SKM-1 (cell line): Measurements from ENCODE around the gene FAM83F.
"Not testable (repeated sequence)": the region's sequence is repeated elsewhere in the genome, so short reads cannot be mapped to it uniquely, and the experiment has no call there.

Source experiments
- DNase-seq: peaks from one replicate; lab custom pipeline; 2025; ENCODE audit not compliant: unreplicated experiment; lab: John Stamatoyannopoulos, UW

FAM83F gene

DNA sequence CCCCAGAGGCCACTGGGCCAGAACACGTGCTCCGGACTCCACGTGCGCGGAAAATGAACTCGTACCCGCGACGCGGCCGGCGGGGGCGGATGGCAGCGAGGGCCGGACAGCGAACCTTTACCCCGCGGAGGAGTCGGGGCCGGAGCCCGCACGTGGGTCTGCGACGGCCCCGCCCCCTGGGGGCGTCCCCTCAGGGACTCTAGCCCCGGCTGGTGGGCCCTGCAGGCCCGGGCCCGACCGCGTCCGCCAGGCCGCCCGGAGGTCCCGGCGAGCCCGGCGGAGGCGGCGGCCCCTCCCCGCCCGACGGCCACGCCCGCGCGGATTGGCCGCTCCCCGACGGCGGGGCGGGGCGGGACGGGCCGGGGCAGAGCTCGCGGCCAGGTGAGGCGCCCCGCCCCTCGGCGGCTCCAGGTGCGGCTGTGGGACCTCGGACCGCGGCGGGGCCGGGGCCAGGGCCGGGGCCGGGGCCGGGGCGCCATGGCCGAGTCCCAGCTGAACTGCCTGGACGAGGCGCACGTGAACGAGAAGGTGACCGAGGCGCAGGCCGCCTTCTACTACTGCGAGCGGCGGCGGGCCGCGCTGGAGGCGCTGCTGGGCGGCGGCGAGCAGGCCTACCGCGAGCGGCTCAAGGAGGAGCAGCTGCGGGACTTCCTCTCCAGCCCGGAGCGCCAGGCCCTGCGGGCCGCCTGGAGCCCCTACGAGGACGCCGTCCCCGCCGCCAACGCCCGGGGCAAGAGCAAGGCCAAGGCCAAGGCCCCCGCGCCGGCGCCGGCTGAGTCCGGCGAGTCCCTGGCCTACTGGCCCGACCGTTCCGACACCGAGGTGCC, at the start of gene FAM83F:
Gene FAM83F (plus strand): TSS at position 389 of the 827 bp plus-strand sequence. CDS start 89 bp downstream, at position 478.
- no peak for DNase-seq

DNA sequence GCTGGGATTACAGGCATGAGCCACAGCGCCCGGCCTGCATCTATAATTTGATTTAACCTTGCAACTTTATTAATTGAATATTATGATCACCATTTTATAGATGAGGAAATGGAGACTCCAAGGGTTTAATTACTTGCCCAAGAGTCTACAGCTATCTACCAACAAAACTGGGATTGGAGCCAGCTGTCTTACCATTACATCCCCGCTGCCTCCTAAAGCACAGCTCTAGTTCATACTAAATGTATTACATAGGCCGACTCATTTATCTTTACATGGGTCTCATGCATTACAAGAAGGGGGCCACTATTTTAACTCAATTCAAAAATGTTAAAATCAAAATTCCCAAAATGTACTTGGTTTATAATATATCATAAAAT, 48.6 kb upstream of the FAM83F start:
- DNase-seq, result no peak

DNA sequence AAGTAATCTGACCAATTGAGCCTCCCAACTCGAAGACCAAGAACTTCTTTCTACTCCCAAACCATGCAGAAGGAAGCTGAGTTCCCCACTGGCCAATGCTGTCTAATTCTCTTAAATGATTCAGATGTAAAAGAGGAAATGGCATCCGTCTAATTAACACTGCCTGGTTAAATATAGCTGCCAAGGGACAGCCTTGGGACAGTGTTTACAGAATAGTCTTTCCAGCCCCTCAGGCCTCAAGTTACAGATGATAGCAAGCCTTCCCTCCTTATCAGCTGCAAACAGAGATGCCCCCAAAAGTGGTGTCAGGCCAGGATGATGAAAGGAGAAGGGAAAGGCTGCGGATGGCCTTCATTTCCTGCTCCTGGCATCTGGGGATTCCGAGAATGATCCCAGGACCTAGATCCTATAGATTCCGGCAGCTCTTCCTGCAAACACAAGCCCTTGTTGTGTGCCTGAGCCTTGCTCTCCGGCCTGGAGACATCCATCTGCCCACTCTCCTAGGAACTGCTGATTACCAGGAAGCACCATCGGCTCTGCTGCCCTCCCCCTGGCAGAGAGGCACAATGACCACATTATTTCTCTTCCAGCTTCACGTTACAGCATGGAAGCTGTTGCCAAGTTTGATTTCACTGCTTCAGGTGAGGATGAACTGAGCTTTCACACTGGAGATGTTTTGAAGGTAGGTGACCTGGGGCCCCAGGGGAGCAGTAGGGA, 48.1 kb upstream of the FAM83F start:
- DNase-seq, result no peak

DNA sequence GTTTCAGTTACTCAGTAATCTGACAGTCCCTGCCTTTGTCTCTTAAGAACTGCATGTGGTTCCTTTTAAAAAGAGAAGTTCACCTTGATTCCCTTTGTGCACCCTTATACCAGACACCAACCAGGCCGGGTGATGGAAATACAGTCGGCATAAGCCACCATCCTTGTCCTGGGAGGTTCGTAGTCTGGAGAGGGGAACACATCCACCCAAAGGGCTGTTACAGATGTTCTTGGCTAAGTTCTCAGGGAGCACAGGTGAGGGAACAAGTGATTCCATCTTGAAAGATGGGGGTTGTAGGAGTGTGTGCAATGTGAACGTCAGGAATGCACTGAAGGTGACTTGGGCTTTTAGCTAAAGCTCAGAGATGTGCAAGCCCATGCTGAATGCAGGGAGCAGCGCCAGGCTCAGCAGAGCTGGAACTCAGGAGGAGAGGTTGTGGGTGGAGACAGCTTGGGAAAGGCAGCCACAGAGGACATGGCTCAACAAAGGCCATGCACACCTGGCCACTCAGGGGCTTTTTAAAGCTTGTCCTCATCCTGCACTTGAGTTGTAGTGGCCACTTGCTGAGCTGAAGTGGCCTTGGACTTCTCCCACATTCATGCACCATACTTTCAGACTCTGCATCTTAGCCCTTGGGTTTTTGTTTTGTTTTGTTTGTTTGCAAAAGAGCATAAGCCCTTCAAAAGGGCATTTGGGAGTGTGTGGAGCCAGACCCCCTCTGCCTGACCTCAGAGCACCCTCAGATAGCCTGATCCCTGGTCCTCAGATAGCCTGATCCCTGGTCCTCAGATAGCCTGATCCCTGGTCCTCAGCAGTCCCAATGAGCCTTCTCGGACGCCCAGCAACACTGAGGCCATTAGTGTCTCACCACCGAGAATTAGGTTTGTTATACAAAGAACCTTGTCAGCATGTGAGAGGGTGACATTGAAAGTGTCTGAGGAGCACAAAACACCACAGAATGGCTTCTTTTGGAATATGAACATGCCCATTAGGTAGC, 47.2 kb upstream of the FAM83F start:
- no peak for DNase-seq

DNA sequence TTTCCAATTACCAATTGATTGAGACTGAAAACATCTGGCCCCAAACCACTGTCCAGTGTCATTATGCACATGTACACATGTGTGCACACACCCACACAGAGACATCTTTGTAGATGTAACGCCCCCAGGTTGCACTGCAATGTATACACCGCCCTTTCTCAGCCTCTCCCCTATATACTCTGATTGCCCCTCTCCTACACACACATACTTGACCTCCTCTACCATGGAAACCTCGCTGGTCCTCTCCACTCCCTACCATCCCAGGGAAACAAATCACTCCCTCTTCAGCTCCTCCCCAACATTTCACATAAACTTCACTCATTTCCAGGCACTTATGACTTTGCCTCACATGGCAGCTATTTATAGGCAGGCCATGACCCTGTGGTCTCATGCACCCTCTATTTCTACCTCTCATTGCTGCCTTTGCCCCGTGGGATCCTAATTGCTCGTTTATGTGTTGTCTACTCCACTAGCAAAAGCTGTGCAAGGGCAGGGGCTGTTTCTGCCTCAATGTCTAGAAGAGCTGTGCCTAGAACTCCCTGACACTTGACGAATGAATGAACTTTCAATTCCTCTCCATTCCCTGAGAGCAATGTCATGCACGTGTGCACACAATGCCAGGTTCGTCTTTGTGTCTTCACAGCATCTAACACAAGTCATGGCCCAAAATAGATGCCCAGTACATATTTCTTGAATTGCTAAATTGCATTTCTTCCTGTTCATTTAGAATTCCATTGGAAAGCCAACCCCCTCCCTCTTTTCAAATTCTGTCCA, 44.6 kb upstream of the FAM83F start:
- no peak for DNase-seq

DNA sequence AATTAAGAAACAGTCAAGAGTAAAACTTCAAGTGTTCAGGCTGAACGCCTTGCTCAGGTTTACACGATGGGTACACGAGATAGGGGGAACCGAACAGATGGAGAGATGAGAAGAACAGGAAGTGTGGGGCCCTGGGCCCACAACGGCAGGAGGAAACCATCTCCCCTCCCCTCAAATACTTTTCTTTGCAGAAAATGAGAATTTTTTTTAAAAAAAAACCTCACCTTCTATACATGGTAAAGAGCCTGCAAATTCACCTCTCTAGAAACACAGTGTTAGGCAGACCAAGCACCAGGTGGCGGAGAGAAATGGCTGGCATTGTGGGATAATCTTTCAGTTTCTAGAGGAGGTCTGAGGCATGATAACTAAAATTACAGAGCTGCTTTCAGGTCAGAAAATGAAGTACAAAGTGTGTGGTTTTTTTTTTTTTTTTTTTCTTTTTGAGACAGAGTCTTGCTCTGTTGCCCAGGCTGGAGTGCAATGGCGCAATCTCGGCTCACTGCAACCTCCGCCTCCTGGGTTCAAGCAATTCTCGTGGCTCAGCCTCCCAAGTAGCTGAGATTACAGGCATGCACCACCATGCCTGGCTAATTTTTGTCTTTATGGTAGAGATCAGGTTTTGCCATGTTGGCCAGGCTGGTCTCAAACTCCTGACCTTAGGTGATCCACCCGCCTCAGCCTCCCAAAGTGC, 43.0 kb upstream of the FAM83F start:
- DNase-seq, result not testable (repeated sequence)

DNA sequence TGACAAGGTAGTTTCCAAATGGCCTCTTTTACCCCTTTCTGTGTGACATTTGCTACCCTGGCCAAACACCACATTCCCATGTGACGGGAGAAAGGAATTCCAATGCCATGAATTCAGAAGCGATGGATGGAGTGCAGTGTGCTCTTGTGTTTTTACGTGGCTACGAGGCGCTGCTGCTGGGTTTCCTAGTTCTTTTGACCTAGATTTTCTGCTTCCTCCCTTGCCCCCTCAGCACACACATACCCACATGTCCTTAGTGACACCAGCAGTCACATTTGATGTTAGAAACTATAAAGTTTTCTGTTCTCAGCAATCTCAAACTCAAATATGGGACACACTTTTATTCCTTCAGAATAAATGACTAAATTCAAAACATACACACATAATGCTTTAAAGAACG, 42.4 kb upstream of the FAM83F start:
- DNase-seq, result no peak

DNA sequence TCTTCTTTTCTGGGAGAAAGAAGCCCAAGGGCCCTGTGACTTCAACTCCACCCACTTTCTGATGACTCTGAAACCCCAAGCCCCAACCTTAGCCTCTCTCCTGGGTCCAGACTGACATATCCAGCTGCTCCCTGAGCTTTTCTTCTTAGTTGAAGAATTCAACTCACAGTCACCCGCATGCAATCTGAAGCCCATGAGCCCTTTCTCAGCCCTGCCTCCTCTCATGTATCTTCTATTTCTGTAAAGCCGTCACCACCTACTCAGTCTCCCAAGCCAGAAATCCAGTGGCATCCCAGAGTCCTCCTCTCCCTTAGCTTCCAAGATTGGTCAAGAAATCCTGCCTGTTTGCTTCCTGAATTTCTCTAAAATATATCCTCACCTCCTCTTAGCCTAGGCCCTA, 41.7 kb upstream of the FAM83F start:
- no peak for DNase-seq

DNA sequence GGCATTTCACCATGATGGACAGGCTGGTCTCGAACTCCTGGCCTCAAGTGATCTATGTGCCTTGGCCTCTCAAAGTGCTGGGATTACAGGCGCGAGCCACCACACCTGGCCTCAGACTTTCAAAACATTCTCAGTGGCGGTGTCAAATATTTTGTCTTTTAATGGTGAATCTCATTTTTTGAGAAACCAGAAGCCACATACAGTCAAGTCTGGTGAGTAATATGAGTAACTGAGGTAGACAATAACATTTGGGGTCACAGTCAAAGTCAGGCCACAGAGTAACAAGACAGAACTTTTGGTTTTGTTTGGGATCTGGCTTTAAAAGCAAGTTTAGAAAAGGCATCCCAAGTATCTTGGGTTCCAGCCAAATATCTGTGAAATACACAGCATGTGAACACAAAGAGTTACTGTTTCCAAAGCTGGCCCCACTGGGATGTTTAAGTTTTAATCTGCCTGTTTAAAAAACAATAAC, 40.1 kb upstream of the FAM83F start:
- DNase-seq, result no peak

DNA sequence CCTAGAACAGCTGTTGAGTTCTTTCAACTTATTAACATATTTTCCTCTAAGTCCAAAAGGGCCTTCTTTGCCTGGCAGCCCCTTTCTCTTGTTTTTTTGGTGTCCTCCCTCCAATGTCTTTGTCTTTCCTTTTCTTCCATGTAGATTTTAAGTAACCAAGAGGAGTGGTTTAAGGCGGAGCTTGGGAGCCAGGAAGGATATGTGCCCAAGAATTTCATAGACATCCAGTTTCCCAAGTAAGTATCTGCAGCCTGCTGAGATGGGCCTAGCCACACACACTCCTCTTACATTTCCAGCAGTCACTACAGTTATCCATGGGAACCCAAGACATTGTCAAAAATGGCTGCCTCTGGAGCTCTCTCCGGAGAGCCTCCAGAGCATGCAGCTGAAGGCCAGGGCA, 39.1 kb upstream of the FAM83F start:
- no peak for DNase-seq

DNA sequence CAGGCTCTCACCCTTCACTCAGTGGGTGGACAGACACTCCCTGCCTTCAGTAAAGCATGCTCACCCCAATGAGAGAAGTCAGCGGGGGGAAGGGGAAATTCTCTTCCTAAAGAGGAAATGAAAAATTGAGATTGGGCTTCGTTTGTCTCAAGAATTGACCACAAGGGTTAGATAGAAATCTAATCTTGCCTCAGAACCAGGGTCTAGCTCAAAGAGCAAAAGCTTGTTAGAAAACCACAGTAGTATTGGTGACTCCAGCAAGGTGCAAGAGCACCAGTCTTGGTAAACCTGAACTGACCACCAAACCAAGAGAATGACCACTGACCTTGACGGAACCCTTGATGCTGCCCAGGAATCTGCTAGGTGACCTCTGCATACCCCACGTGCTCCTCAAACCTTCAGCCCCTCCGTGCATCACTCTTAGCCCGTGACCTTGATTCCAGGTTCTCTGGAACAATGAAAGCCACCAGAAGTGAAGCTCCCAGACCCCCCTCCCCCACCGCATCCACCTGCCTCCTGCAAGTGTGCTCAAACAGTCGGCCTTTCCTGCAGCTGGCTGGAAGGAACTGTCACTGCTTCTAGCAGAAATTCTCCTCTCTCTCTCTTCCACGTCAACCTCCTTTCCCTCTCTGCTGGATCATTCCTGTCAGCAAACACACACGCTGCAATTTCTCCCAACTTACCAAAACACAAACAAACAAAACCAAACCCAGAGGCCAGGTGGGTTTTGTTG, 37.7 kb upstream of the FAM83F start:
- DNase-seq, result no peak

DNA sequence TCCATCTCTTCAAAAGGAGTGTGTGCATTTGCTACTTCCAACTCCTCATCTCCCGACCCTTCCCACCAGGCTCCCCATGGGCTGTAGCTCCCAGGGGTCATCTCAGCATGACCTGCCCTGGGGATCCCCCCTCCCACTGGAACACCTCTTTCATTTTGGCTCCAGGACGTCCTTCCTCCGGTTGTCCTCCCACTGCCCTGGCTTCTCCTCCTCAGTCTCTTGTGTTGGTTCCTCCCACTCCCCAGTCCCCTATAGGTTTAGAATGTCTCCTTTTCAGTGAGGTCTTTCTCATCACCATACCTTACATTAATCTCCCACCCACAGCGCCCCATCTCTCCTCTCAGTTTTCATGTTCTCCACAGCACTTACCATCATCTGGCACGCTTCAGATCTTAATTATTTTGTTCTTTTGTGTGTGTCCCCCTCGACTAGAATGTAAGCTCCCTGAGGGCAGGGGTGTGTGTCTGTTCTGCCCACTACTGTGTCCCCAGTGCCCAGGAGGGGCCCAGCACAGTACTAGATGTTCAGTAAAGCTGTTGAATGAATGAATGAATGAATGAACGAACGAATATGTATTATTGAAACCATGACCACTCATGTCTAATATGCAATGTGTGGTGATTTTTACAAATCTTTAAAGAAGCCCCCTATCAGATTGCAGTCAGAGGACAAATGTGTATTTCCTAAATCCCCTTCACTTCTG, 36.6 kb upstream of the FAM83F start:
- DNase-seq, result no peak

DNA sequence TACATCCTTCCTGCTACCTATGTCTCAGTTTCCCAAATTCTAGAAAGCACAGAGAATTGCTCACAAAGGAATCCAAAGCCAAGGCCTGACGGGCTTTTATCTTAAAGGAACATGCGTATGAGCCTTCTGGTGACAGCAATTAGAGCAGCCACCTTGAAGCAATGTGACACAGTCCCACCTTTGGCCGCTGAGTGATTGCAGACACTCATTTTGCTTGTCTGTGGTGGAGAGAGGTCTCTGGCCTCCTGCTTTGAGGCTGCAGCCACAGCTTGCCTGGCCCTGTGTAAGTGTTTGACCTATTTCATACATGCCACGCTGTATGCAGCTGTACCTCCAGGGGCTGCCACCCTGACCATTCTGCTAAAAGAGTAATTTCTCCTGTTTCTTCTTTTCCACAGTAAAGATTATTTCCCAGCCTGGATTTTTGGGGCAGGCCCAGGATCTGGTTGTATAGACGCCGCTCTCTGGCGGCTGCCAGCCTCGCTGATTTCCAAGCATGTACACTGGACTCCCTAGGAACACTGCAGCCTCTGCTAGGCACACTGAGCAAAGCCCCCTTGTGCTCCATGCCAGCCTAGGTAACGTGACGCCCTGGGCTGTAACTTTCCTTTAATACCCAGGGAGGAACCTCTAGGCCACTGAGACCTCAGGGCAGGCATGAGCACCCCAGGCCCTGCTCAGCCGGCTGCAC, 35.7 kb upstream of the FAM83F start:
- no peak for DNase-seq

DNA sequence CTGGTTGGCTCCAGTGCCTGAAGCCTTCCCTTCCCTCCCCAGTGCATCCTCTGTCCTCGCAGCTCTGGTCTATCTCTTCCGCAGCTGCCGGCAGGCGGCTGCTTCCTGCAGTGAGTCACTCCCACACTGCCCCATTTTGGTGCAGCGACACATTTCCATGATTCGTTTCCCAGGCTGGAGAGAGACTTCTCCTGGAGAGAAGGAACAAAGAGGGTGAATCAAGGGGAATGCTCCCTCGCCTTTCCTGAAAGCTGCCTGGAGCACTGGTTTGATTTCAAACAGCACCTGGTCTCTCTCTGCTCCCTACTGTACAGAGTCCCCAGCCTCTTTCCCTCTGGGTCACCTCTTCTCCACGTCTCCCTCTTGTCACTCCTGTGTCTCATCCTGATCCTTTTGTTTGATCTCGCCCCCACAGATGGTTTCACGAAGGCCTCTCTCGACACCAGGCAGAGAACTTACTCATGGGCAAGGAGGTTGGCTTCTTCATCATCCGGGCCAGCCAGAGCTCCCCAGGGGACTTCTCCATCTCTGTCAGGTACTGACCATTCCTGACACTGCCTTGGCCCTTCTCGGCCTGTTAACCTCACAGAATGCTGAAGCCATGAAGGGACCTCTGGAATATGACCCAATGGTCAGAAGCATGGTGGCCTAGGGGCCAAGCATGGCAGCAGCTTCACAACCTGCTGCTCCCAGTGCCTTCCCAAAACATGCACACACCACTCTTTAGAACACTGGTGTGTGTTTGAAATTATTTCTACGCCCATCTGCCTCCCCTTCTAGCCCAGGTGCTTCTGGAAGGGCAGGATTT, 34.9 kb upstream of the FAM83F start, which contains the start of gene TMA7B:
Gene TMA7B (plus strand): TSS at position 758 of the 808 bp plus-strand sequence. CDS start 3,978 bp downstream, outside the sequence.
- DNase-seq, result no peak

DNA sequence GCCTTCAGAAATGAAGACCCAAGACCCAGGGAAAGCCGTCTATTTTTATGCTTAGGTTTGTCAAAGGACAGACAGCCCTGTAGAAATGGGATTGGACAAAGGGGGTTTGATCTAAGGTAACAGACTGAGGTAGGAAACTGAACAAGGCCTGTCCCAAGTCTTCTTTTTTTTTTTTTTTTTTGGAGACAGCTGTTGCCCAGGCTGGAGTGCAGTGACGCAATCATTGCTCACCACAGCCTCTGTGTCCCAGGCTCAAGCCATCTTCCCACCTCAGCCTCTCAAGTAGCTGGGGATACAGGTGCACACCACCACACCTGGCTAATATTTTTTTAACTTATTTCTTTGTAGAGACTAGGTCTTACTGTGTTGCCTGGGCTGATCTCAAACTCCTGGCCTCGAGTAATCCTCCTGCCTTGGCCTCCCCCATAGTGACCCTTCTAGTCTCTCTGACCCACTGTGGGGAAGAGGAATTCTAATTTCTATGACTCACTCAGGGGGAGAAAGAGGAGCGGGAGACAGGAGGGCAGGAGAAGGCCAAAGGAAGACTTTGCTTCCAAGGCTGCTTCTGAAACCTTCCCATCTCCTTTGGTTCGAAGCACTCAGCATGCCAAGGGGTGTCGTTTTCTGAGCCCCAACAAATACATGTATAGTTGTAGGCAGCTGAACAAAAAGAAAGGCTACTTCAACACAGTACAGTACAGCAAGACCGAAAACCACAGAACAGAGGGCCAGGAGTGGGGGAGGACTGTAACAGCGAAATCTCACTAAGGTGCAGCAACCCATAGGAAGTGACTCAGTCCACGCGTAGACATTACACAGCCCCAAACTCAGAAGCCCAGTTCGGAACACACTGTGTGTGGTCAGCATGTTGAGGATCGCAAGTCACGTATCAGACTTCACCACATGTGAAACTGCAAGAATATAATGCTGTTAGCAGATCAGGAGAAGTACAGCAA, 33.7 kb upstream of the FAM83F start:
- DNase-seq, result no peak

DNA sequence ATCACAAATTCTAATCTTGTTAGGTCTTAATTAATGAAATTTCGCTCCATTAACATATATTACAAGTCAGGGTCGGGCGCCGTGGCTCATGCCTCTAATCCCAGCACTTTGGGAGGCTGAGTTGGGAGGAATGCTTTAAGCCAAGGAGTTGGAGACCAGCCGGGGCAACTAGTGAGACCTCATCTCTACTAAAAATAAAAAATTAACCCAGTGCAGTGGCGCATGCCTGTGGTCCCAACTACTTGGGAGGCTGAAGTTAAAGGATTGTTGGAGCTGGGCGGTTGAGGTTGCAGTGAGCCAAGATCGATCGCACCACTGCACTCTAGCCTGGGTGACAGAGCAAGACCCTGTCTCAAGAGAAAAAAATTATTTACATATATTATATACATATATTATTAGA, 32.7 kb upstream of the FAM83F start:
- no peak for DNase-seq
